OCI-LY3 (cell line): ENCODE results near the gene LONP1.

ENCODE experiments used
- H2AFZ ChIP-seq: fragments of 200-600, 300-600 bp; shearing (Covaris generic); 2 replicates; pipeline ENCODE4 v1.6.0; 2014; ENCODE audit warnings: antibody characterized with exemption, low read depth, low read length
- H3K27ac ChIP-seq: fragments of 200-600, 300-600 bp; sonication (generic); 2 replicates; pipeline ENCODE4 v1.5.1; 2014; ENCODE audit warnings: mild to moderate bottlenecking, low read length, moderate library complexity, mixed read lengths
- H3K27me3 ChIP-seq: fragments of 200-600, 300-600 bp; sonication (generic); 2 replicates; pipeline ENCODE4 v1.6.1; 2014; ENCODE audit warnings: low read depth, low read length, mixed read lengths
- H3K36me3 ChIP-seq: fragments of 200-600, 300-600 bp; sonication (generic); replicated peaks from 2 replicates; pipeline ENCODE3; 2014; ENCODE audit warnings: low read depth, low read length, mixed read lengths
- H3K4me1 ChIP-seq: fragments of 300-600, 200-600 bp; sonication (generic); 2 replicates; pipeline ENCODE4 v1.6.1; 2014; ENCODE audit warnings: low read length, mixed read lengths
- H3K4me2 ChIP-seq: fragments of 200-600, 300-600 bp; sonication (generic); 2 replicates; pipeline ENCODE4 v1.6.1; 2014; ENCODE audit warnings: low read length, mixed read lengths
- H3K4me3 ChIP-seq: fragments of 300-600, 200-600 bp; sonication (generic); 2 replicates; pipeline ENCODE4 v1.5.1; 2014; ENCODE audit warnings: antibody characterized with exemption, mild to moderate bottlenecking, low read length, moderate library complexity
- H3K79me2 ChIP-seq: fragments of 300-600, 200-600 bp; shearing (Covaris generic); 2 replicates; pipeline ENCODE4 v1.6.1; 2014; ENCODE audit warnings: mild to moderate bottlenecking, low read length, mixed read lengths
- H3K9ac ChIP-seq: fragments of 300-600, 200-600 bp; shearing (Covaris generic); 2 replicates; pipeline ENCODE4 v1.6.0; 2014; ENCODE audit warnings: mild to moderate bottlenecking, low read length, moderate library complexity
- H3K9me3 ChIP-seq: fragments of 200-600, 300-600 bp; shearing (Covaris generic); 2 replicates; pipeline ENCODE4 v1.6.1; 2014; ENCODE audit warnings: low read length, mixed read lengths; ENCODE audit not compliant: insufficient read depth
- H4K20me1 ChIP-seq: fragments of 200-600, 300-600 bp; sonication (generic); 2 replicates; pipeline ENCODE4 v1.6.1; 2016; ENCODE audit warnings: low read length, mixed read lengths; ENCODE audit not compliant: insufficient read depth
- EZH2phosphoT487 ChIP-seq: fragments of 200-600 bp; shearing (Covaris generic); IDR thresholded peaks from 2 replicates; pipeline ENCODE4 v1.6.1; 2018; ENCODE audit warnings: antibody characterized with exemption, mixed run types, low read depth
- TF ChIP-seq, protein P1 (sequence below): fragments of 200-600, 300-600 bp; sonication (generic); IDR thresholded peaks from 2 replicates; pipeline ENCODE4 v1.5.1; 2014; ENCODE audit warnings: antibody characterized with exemption, low read length, low read depth

LONP1 gene

GRCh38 chr19:5719961-5720790, at the start of gene LONP1, which contains the start of gene CATSPERD:
TSS of gene LONP1 (minus strand) at chr19:5720146. CDS start at chr19:5720132, 14 bp downstream.
TSS of gene CATSPERD (plus strand) at chr19:5720637. CDS start at chr19:5720738, 101 bp downstream.
- peaks cover 29% of the 10 kb centered on the region for H4K20me1 ChIP-seq
- no peaks in the 10 kb centered on the region for H3K27me3 ChIP-seq
- peak within 1 kb of the TSS; percentile 93 for H3K27ac ChIP-seq
- H3K9me3 ChIP-seq, result no peaks in the 10 kb centered on the region
- peak within 1 kb of the TSS; percentile 78 for H3K4me2 ChIP-seq
- peak within 1 kb of the TSS; percentile 92 for H3K9ac ChIP-seq
- TF ChIP-seq EZH2phosphoT487, result no peak
- TF ChIP-seq, protein P1, sequence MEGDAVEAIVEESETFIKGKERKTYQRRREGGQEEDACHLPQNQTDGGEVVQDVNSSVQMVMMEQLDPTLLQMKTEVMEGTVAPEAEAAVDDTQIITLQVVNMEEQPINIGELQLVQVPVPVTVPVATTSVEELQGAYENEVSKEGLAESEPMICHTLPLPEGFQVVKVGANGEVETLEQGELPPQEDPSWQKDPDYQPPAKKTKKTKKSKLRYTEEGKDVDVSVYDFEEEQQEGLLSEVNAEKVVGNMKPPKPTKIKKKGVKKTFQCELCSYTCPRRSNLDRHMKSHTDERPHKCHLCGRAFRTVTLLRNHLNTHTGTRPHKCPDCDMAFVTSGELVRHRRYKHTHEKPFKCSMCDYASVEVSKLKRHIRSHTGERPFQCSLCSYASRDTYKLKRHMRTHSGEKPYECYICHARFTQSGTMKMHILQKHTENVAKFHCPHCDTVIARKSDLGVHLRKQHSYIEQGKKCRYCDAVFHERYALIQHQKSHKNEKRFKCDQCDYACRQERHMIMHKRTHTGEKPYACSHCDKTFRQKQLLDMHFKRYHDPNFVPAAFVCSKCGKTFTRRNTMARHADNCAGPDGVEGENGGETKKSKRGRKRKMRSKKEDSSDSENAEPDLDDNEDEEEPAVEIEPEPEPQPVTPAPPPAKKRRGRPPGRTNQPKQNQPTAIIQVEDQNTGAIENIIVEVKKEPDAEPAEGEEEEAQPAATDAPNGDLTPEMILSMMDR, result peak; percentile 86
- peak within 1 kb of the TSS; percentile 97 for H2AFZ ChIP-seq
- peaks cover 12% of the 10 kb centered on the region for H3K4me1 ChIP-seq
- H3K4me3 ChIP-seq, result peak within 1 kb of the TSS; percentile 93
- H3K79me2 ChIP-seq, result peaks cover 47% of the 10 kb centered on the region
- H3K36me3 ChIP-seq, result peaks cover 27% of the 10 kb centered on the region

DNA sequence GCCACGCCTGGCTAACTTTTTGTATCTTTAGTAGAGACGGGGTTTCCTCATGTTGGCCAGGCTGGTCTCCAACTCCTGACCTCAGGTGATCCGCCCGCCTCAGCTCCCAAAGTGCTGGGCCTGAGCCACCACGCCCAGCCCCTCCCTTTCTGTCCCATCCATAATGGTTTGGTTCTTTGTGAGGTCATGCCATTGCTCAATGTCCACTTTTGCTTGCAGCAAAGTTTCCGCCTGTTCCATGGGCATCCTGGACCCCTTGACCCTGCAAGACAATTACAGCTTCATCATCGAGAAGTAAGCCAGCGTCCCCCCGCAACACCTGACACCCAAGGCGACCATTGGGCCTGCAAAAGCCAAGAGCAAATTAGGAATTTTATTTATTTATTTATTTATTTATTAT, 48.0 kb upstream of the LONP1 start:
- TF ChIP-seq, protein P1, result no peak
- TF ChIP-seq EZH2phosphoT487, result no peak
- no peak overlapping the region for H3K4me2 ChIP-seq
- no peak overlapping the region for H3K9ac ChIP-seq
- H3K27ac ChIP-seq, result no peak overlapping the region
- no peak overlapping the region for H3K4me3 ChIP-seq
- no peaks in the 10 kb centered on the region for H3K36me3 ChIP-seq
- no peaks in the 10 kb centered on the region for H3K27me3 ChIP-seq
- H2AFZ ChIP-seq, result no peak overlapping the region
- H3K4me1 ChIP-seq, result no peaks in the 10 kb centered on the region
- no peaks in the 10 kb centered on the region for H3K9me3 ChIP-seq
- no peaks in the 10 kb centered on the region for H4K20me1 ChIP-seq
- H3K79me2 ChIP-seq, result no peaks in the 10 kb centered on the region

DNA sequence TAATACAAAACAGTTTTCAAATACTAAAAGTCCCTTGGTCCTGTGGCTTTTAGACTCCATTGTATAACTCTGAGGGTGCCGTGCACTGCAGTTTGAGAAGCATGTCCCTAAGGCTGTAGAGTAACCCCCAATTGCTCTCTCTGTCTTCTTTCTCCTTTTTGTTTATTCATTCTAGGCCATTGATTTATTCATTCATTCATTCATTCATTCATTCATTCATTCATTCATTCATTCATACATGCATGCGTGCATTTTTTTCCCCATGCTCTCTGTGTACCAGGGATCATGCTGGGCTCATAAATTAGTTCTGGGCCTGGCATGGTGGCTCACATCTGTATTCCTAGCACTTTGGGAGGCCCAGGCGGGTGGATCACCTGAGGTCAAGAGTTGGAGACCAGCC, 45.3 kb upstream of the LONP1 start:
- H3K27ac ChIP-seq, result no peak overlapping the region
- TF ChIP-seq EZH2phosphoT487, result no peak
- TF ChIP-seq, protein P1, result no peak
- H3K36me3 ChIP-seq, result no peaks in the 10 kb centered on the region
- no peak overlapping the region for H2AFZ ChIP-seq
- H3K4me2 ChIP-seq, result no peak overlapping the region
- H3K4me1 ChIP-seq, result no peaks in the 10 kb centered on the region
- H3K79me2 ChIP-seq, result no peaks in the 10 kb centered on the region
- no peaks in the 10 kb centered on the region for H3K9me3 ChIP-seq
- no peak overlapping the region for H3K9ac ChIP-seq
- H4K20me1 ChIP-seq, result no peaks in the 10 kb centered on the region
- no peak overlapping the region for H3K4me3 ChIP-seq
- no peaks in the 10 kb centered on the region for H3K27me3 ChIP-seq

DNA sequence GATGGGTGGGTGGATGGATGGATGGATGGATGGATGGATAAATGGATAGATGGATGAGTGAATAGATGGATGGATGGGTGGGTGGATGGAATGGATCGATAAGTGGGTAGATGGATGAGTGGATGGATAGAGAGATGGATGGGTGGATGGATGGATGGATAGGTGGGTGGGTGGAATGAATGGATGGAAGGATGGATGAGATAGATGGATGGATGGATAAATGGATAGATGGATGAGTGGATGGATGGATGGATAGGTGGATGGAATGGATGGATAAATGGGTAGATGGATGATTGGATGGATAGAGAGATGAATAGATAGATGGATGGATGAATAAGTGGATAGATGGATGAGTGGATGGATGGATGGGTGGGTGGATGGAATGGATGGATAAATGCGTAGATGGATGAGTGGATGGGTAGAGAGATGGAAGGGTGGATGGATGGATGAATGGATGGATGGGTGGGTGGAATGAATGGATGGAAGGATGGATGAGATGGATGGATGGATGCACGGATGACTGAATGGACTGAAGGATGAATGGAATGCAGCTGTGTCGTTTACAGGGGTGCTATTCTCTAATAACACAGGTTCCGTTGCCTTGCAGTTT, 42.8 kb upstream of the LONP1 start:
- Histone ChIP-seq H4K20me1 (no peaks in the 10 kb centered on the region), H3K27me3 (no peaks in the 10 kb centered on the region), H3K9me3 (no peaks in the 10 kb centered on the region), H3K79me2 (no peaks in the 10 kb centered on the region), H3K4me1 (no peaks in the 10 kb centered on the region), H2AFZ (no peak overlapping the region), H3K4me3 (no peak overlapping the region), H3K4me2 (no peak overlapping the region), H3K27ac (no peak overlapping the region), H3K36me3 (no peaks in the 10 kb centered on the region), H3K9ac (no peak overlapping the region)
- TF ChIP-seq, protein P1, result no peak
- TF ChIP-seq EZH2phosphoT487, result no peak
